ENCODE measurements around the gene WIPF2. TPM values are rescaled to one million over a fixed set of nuclear protein-coding genes. Genes with fewer than 3 reads are reported as not detected.

The WIPF2 gene
- total RNA-seq, 2 experiments from 2014 or later, result 15.3 to 17.9 TPM

DNA sequence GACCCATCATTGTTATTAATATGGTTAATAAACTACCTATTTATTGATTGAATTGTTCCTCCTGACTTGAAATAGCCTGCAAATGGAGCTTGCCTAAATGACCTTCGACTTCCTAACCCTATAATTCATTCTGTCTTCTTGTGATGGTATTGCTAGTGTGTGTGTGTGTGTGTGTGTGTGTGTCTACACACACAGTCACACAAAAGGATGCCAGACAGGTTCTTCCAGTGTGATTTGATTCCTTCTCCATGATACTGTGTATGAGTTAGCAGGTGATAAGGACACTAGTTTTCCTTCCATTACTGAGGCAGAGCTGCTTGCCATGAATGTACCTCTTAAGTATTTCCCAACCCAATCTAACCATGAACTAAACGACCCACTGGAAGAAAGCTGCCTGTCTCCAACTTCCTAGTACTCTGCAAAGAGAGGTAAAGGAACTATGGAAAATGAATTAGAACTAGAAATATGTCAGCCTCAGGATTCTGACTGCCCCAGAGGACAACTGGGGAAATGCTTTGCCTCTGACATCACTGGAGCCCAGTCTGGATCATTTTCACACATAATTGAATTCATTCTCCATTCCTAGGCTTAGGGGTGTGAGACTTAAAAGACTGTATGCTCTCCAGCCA, 65.1 kb downstream of the WIPF2 start:
- CTCF ChIA-PET, result interaction anchor here (0.8 to 2.7 kb wide), 14 partner anchors 12 to 1407 kb away, joined by 3 to 13 read pairs (median 4); partner anchors contain the start of gene WIPF2
- Mint-ChIP-seq H3K9me3 (no peaks in the 10 kb centered on the region), H3K27ac (peak overlapping the region; percentile 94), H3K36me3 (ENCODE audit: low read depth) (peaks cover 29% of the 10 kb centered on the region), H3K4me3 (peak overlapping the region; percentile 45), H3K27me3 (no peaks in the 10 kb centered on the region), H3K4me1 (ENCODE audit: low read depth) (peaks cover 57% of the 10 kb centered on the region)
- intact Hi-C loops (cut with micrococcal nuclease), result no loop called here
- POLR2A ChIA-PET, result interaction anchor here (0.7 to 1.7 kb wide), 7 partner anchors 20 to 1406 kb away, joined by 3 to 4 read pairs (median 3); partner anchors contain the start of gene RARA
- DNase-seq (no peak), ATAC-seq (no peak)
- TF ChIP-seq, protein P1, sequence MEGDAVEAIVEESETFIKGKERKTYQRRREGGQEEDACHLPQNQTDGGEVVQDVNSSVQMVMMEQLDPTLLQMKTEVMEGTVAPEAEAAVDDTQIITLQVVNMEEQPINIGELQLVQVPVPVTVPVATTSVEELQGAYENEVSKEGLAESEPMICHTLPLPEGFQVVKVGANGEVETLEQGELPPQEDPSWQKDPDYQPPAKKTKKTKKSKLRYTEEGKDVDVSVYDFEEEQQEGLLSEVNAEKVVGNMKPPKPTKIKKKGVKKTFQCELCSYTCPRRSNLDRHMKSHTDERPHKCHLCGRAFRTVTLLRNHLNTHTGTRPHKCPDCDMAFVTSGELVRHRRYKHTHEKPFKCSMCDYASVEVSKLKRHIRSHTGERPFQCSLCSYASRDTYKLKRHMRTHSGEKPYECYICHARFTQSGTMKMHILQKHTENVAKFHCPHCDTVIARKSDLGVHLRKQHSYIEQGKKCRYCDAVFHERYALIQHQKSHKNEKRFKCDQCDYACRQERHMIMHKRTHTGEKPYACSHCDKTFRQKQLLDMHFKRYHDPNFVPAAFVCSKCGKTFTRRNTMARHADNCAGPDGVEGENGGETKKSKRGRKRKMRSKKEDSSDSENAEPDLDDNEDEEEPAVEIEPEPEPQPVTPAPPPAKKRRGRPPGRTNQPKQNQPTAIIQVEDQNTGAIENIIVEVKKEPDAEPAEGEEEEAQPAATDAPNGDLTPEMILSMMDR (IDR thresholded peaks at IDR 0.05), result no peak

DNA sequence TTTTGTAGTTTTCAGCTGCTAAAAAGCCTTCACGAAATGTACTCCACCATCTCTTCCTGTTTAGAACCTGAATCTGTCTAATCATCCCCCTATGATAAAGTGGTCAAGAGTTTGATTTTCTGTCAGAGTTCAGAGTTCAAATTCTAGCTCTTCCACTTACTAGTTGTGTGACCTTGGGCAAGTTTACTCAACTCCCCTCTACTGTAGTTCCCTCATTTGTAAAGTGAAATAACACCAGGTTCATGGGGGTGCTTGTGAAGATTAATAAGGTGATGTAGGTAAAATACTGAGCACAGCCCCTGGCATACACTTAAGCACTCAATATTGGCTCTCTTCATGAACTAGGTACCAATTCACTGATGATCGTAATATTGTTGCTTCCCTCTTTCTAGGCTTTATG, 67.4 kb downstream of the WIPF2 start:
- Mint-ChIP-seq H3K4me1 (ENCODE audit: low read depth) (peaks cover 66% of the 10 kb centered on the region), H3K9me3 (no peaks in the 10 kb centered on the region), H3K4me3 (no peak overlapping the region), H3K27ac (peak overlapping the region; percentile 71), H3K27me3 (no peaks in the 10 kb centered on the region), H3K36me3 (ENCODE audit: low read depth) (peaks cover 43% of the 10 kb centered on the region)
- intact Hi-C loops (cut with micrococcal nuclease), result no loop called here
- CTCF ChIA-PET, result interaction anchor here (0.6 to 0.8 kb wide), 2 partner anchors 31 to 67 kb away, joined by 3 read pairs; no protein-coding TSS in a partner anchor
- DNase-seq (no peak), ATAC-seq (no peak)
- TF ChIP-seq, protein P1 (IDR thresholded peaks at IDR 0.05), result no peak
- POLR2A ChIA-PET, result interaction anchor here (1.3 to 11.7 kb wide), 3 partner anchors 14 to 29 kb away, joined by 4 to 184 read pairs (median 5); partner anchors contain the start of gene RARA

DNA sequence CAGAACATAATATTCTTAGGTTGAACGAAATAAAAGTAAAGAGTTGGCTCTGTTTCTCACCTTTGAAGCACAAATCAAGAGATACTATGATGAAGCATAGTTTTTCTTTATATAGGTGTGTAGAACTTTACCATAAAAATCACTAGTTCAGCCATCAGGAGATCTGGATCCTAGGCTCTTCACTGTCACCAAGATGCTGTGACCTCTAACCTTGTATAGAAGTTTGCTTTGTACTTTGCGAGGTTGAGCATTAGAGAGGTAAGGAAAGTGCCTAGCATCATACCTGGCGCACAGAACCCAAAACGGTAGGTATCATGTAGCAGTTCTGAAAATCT, 68.0 kb downstream of the WIPF2 start:
- Mint-ChIP-seq H3K27ac (peak overlapping the region; percentile 96), H3K36me3 (ENCODE audit: low read depth) (peaks cover 42% of the 10 kb centered on the region), H3K4me3 (peak overlapping the region; percentile 99), H3K9me3 (no peaks in the 10 kb centered on the region), H3K4me1 (ENCODE audit: low read depth) (peaks cover 60% of the 10 kb centered on the region), H3K27me3 (no peaks in the 10 kb centered on the region)
- ChIA-PET POLR2A (interaction anchor here (1.3 to 11.7 kb wide), 2 partner anchors 18 to 29 kb away, joined by 5 to 184 read pairs; partner anchors contain the start of gene RARA), CTCF (no interaction called here)
- TF ChIP-seq, protein P1 (IDR thresholded peaks at IDR 0.05), result no peak
- intact Hi-C loops (cut with micrococcal nuclease), result no loop called here
- DNase-seq (no peak), ATAC-seq (no peak)

DNA sequence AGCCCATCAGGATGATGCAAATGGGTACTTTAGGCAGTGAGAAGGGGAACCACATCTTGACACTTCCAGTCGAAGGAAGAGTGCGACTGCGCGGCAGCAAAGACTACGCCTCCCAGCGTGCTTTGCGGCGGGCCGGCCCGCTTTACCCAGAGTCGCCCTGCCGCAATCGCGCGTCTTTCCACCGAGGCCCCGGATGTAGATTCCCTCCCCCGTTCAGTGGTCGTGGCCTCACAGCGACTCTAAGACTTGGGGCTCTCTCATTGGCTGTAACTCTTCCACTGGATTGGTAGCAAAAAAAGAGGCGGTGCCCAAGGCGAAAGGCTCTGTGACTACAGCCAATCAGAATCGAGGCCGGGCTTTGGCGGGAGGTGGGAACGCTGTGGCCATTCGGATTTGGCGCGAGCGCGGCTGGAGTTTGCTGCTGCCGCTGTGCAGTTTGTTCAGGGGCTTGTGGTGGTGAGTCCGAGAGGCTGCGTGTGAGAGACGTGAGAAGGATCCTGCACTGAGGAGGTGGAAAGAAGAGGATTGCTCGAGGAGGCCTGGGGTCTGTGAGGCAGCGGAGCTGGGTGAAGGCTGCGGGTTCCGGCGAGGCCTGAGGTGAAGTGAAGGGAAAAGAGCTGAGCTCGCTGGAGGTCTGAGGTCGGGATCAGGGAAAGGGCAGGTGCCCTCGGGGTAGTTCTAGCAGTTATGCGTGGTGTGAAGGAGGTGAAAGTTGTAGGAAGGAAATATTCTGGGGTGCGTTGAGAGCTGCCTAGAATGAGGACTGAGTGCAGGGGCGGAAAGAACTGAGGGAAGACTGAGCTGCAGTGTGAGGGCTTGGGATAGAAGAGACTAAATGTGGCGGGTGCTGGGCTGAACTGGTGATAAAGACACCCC, 68.6 kb downstream of the WIPF2 start, which contains the start of gene CDC6:
CDC6 (plus strand) TSS at position 386 of the 876 bp plus-strand sequence. CDS start 1,542 bp downstream, outside the sequence.
- Mint-ChIP-seq H3K36me3 (ENCODE audit: low read depth) (peaks cover 38% of the 10 kb centered on the region), H3K27ac (peak within 1 kb of the TSS; percentile 96), H3K4me1 (ENCODE audit: low read depth) (peaks cover 54% of the 10 kb centered on the region), H3K9me3 (no peaks in the 10 kb centered on the region), H3K4me3 (peak within 1 kb of the TSS; percentile 99), H3K27me3 (no peaks in the 10 kb centered on the region)
- DNase-seq, result peak; percentile 100
- TF ChIP-seq, protein P1 (IDR thresholded peaks at IDR 0.05), result no peak
- ChIA-PET POLR2A (interaction anchor here (0.6 to 11.7 kb wide), 18 partner anchors 10 to 254 kb away, joined by 3 to 184 read pairs (median 4); partner anchors contain the start of genes RARA and WIPF2), CTCF (interaction anchor here (1.2 to 42.0 kb wide), 5 partner anchors 9 to 85 kb away, joined by 3 to 780 read pairs (median 8); partner anchors contain the start of gene WIPF2)
- peak; percentile 89 for ATAC-seq
- intact Hi-C loops (cut with micrococcal nuclease), result no loop called here
